ENCODE measurements around the gene ZBTB38. TPM values are rescaled to one million over a fixed set of nuclear protein-coding genes. Genes with fewer than 3 reads are reported as not detected.

Gene ZBTB38
- total RNA-seq, 1 donor from 2014 or later: 116 TPM

GRCh38 chr3:141349711-141350110, 18.6 kb upstream of the ZBTB38 start:
- TF ChIP-seq CTCF (IDR thresholded peaks at IDR 0.05; ENCODE audit: borderline replicate concordance): no peak
- no peak for DNase-seq
- Histone ChIP-seq H3K27me3 (ENCODE audit: low read depth) (no peaks in the 10 kb centered on the region), H3K4me3 (no peak overlapping the region), H3K4me1 (no peaks in the 10 kb centered on the region), H3K9me3 (replicated peaks) (no peaks in the 10 kb centered on the region), H3K36me3 (no peaks in the 10 kb centered on the region), H3K27ac (replicated peaks) (no peak overlapping the region)
- intact Hi-C loops (cut with micrococcal nuclease): no loop called here

GRCh38 chr3:141350666-141351065, 17.6 kb upstream of the ZBTB38 start:
- DNase-seq: no peak
- Histone ChIP-seq H3K27ac (replicated peaks) (no peak overlapping the region), H3K4me3 (no peak overlapping the region), H3K4me1 (no peaks in the 10 kb centered on the region), H3K9me3 (replicated peaks) (no peaks in the 10 kb centered on the region), H3K36me3 (no peaks in the 10 kb centered on the region), H3K27me3 (ENCODE audit: low read depth) (no peaks in the 10 kb centered on the region)
- no peak for TF ChIP-seq CTCF (IDR thresholded peaks at IDR 0.05; ENCODE audit: borderline replicate concordance)
- intact Hi-C loops (cut with micrococcal nuclease): no loop called here

- no peaks in the 10 kb centered on the region for H3K36me3 ChIP-seq
- no peak for DNase-seq
- no peak for TF ChIP-seq CTCF (IDR thresholded peaks at IDR 0.05; ENCODE audit: borderline replicate concordance)
- no peak overlapping the region for H3K27ac ChIP-seq (replicated peaks)
- H3K9me3 ChIP-seq (replicated peaks): no peaks in the 10 kb centered on the region
- intact Hi-C loops (cut with micrococcal nuclease): no loop called here
- H3K27me3 ChIP-seq (ENCODE audit: low read depth): no peaks in the 10 kb centered on the region
- no peaks in the 10 kb centered on the region for H3K4me1 ChIP-seq
- no peak overlapping the region for H3K4me3 ChIP-seq
These were observed 15.9 kb upstream of the ZBTB38 start for GRCh38 chr3:141352262-141352984.

- intact Hi-C loops (cut with micrococcal nuclease): no loop called here
- no peak for DNase-seq
- no peaks in the 10 kb centered on the region for H3K4me1 ChIP-seq
- no peak overlapping the region for H3K27ac ChIP-seq (replicated peaks)
- H3K36me3 ChIP-seq: no peaks in the 10 kb centered on the region
- H3K4me3 ChIP-seq: no peak overlapping the region
- no peaks in the 10 kb centered on the region for H3K27me3 ChIP-seq (ENCODE audit: low read depth)
- no peak for TF ChIP-seq CTCF (IDR thresholded peaks at IDR 0.05; ENCODE audit: borderline replicate concordance)
- no peaks in the 10 kb centered on the region for H3K9me3 ChIP-seq (replicated peaks)
These were observed 14.4 kb upstream of the ZBTB38 start for GRCh38 chr3:141353652-141354495.

- Histone ChIP-seq H3K36me3 (no peaks in the 10 kb centered on the region), H3K9me3 (replicated peaks) (no peaks in the 10 kb centered on the region), H3K4me3 (no peak overlapping the region), H3K27me3 (ENCODE audit: low read depth) (no peaks in the 10 kb centered on the region), H3K4me1 (no peaks in the 10 kb centered on the region), H3K27ac (replicated peaks) (no peak overlapping the region)
- no peak for DNase-seq
- no peak for TF ChIP-seq CTCF (IDR thresholded peaks at IDR 0.05; ENCODE audit: borderline replicate concordance)
- intact Hi-C loops (cut with micrococcal nuclease): no loop called here
These were observed 13.8 kb upstream of the ZBTB38 start for GRCh38 chr3:141354517-141354916.

Measured in left ventricle myocardium inferior (tissue), 1 donor.